ENCODE data around the gene AGAP1. TPM values are rescaled to one million over a fixed set of nuclear protein-coding genes. Genes with fewer than 3 reads are reported as not detected.

AGAP1 gene
- total and polyA plus RNA-seq, 4 donors: 2.0 to 8.5 (median 5.4) TPM

DNA sequence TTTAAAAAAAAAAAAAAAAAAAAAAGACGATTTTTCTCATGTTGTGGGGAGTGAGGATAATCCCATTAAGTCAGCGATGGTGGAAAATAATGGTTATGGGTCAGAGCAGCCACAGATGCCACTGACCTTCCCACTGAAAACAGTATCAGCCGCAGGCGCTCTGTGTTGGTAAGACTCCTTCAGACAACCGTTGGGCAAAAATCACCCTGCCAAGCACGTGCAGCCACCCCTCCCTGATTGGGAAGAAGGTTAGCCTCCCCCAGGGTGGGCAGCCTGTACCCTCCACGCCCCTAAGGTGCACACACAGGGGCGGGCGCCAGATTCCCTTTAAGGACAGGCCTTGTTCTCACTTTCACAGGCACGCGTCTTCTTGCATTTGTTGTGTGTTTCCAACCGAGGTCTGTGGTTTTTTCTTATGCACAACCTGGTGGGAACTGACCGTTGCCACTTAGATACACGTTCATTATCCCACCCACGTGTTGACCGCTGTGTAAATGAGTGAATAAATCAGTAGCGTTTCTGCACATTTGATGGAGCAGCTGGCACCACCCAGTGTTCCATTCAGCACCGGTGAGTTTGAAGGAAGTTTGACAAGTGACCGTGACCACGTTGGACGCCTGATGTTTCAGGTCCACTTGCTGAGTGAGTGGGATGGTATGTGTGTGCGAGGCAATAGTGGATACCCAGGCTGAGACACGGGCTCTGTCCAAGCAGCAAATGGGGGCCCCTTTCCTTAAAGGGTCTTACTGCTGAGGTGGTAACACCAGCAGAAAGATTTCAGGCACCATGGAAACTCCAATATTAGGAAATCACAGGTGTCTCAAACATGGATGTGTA lies 476.6 kb downstream of the AGAP1 start:
- H3K4me1 ChIP-seq (ENCODE audit: control insufficient read depth in 4 of 4, insufficient read depth in 4 of 4, low read length in 3 of 4): no peaks in the 10 kb centered on the region
- WGBS: 96% methylated on average over 23 of the region's 23 CpGs
- DNase-seq (ENCODE audit: low spot score): no peak
- H3K4me3 ChIP-seq (ENCODE audit: low read depth in 1 of 3, low read length in 3 of 3): no peak overlapping the region
- no peaks in the 10 kb centered on the region for H3K27me3 ChIP-seq (ENCODE audit: control insufficient read depth in 4 of 4, insufficient read depth in 4 of 4, low read length in 3 of 4)
- no peak overlapping the region for H3K9ac ChIP-seq (ENCODE audit: low read depth in 1 of 2, low read length in 2 of 2)
- H3K27ac ChIP-seq (ENCODE audit: low read depth in 1 of 2, low read length in 2 of 2): no peak overlapping the region
- H3K9me3 ChIP-seq (ENCODE audit: control insufficient read depth in 4 of 4, low read length in 3 of 4): no peaks in the 10 kb centered on the region
- TF ChIP-seq EGR1 (IDR thresholded peaks at IDR 0.05; ENCODE audit: low read depth in 2 of 2) (no peak), GABPA (IDR thresholded peaks at IDR 0.05 in 1 of 2, conservative IDR thresholded peaks at IDR 0.05 in 1 of 2) (no peak), YY1 (IDR thresholded peaks at IDR 0.05) (no peak), HNF4G (IDR thresholded peaks at IDR 0.05) (no peak), FOXA2 (IDR thresholded peaks at IDR 0.05) (no peak), CTCF (IDR thresholded peaks at IDR 0.05; ENCODE audit: low read depth, low read length, missing input control) (no peak), JUND (IDR thresholded peaks at IDR 0.05) (no peak)
- TF ChIP-seq, protein P1, sequence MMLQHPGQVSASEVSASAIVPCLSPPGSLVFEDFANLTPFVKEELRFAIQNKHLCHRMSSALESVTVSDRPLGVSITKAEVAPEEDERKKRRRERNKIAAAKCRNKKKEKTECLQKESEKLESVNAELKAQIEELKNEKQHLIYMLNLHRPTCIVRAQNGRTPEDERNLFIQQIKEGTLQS (IDR thresholded peaks at IDR 0.05): no peak
- TF ChIP-seq, protein P2, sequence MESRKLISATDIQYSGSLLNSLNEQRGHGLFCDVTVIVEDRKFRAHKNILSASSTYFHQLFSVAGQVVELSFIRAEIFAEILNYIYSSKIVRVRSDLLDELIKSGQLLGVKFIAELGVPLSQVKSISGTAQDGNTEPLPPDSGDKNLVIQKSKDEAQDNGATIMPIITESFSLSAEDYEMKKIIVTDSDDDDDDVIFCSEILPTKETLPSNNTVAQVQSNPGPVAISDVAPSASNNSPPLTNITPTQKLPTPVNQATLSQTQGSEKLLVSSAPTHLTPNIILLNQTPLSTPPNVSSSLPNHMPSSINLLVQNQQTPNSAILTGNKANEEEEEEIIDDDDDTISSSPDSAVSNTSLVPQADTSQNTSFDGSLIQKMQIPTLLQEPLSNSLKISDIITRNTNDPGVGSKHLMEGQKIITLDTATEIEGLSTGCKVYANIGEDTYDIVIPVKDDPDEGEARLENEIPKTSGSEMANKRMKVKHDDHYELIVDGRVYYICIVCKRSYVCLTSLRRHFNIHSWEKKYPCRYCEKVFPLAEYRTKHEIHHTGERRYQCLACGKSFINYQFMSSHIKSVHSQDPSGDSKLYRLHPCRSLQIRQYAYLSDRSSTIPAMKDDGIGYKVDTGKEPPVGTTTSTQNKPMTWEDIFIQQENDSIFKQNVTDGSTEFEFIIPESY (IDR thresholded peaks at IDR 0.05): no peak
- TF ChIP-seq, protein P3, sequence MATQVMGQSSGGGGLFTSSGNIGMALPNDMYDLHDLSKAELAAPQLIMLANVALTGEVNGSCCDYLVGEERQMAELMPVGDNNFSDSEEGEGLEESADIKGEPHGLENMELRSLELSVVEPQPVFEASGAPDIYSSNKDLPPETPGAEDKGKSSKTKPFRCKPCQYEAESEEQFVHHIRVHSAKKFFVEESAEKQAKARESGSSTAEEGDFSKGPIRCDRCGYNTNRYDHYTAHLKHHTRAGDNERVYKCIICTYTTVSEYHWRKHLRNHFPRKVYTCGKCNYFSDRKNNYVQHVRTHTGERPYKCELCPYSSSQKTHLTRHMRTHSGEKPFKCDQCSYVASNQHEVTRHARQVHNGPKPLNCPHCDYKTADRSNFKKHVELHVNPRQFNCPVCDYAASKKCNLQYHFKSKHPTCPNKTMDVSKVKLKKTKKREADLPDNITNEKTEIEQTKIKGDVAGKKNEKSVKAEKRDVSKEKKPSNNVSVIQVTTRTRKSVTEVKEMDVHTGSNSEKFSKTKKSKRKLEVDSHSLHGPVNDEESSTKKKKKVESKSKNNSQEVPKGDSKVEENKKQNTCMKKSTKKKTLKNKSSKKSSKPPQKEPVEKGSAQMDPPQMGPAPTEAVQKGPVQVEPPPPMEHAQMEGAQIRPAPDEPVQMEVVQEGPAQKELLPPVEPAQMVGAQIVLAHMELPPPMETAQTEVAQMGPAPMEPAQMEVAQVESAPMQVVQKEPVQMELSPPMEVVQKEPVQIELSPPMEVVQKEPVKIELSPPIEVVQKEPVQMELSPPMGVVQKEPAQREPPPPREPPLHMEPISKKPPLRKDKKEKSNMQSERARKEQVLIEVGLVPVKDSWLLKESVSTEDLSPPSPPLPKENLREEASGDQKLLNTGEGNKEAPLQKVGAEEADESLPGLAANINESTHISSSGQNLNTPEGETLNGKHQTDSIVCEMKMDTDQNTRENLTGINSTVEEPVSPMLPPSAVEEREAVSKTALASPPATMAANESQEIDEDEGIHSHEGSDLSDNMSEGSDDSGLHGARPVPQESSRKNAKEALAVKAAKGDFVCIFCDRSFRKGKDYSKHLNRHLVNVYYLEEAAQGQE (IDR thresholded peaks at IDR 0.05): no peak
- H3K36me3 ChIP-seq (ENCODE audit: control insufficient read depth in 4 of 4, insufficient read depth in 3 of 4, low read depth in 1 of 4, low read length in 3 of 4): peaks cover 1 to 11% (median 4%) of the 10 kb centered on the region in 4 donors

GRCh38 chr2:235976516-235976915 lies 482.7 kb downstream of the AGAP1 start:
- DNase-seq (ENCODE audit: low spot score): no peak
- H3K9ac ChIP-seq (ENCODE audit: low read depth in 1 of 2, low read length in 2 of 2): no peak overlapping the region
- H3K36me3 ChIP-seq (ENCODE audit: control insufficient read depth in 4 of 4, insufficient read depth in 3 of 4, low read depth in 1 of 4, low read length in 3 of 4): peaks cover 0 to 5% (median 3%) of the 10 kb centered on the region in 4 donors

More at GRCh38 chr2:235976516-235976915, 482.7 kb downstream of the AGAP1 start:
- no peak overlapping the region for H3K27ac ChIP-seq (ENCODE audit: low read depth in 1 of 2, low read length in 2 of 2)
- no peak overlapping the region for H3K4me3 ChIP-seq (ENCODE audit: low read depth in 1 of 3, low read length in 3 of 3)
- H3K9me3 ChIP-seq (ENCODE audit: control insufficient read depth in 4 of 4, low read length in 3 of 4): no peaks in the 10 kb centered on the region
- no peaks in the 10 kb centered on the region for H3K27me3 ChIP-seq (ENCODE audit: control insufficient read depth in 4 of 4, insufficient read depth in 4 of 4, low read length in 3 of 4)
- H3K4me1 ChIP-seq (ENCODE audit: control insufficient read depth in 4 of 4, insufficient read depth in 4 of 4, low read length in 3 of 4): no peaks in the 10 kb centered on the region
- TF ChIP-seq, protein P1 (IDR thresholded peaks at IDR 0.05): no peak
- TF ChIP-seq RAD21 (IDR thresholded peaks at IDR 0.05) (no peak), RXRA (IDR thresholded peaks at IDR 0.05) (no peak), HNF4A (conservative IDR thresholded peaks at IDR 0.05) (no peak), GABPA (IDR thresholded peaks at IDR 0.05 in 1 of 2, conservative IDR thresholded peaks at IDR 0.05 in 1 of 2) (no peak), YY1 (IDR thresholded peaks at IDR 0.05) (no peak), HNF4G (IDR thresholded peaks at IDR 0.05) (no peak), TAF1 (conservative IDR thresholded peaks at IDR 0.05) (no peak), FOXA2 (IDR thresholded peaks at IDR 0.05) (no peak), JUND (IDR thresholded peaks at IDR 0.05) (no peak), SP1 (IDR thresholded peaks at IDR 0.05) (no peak)
- TF ChIP-seq, protein P4, sequence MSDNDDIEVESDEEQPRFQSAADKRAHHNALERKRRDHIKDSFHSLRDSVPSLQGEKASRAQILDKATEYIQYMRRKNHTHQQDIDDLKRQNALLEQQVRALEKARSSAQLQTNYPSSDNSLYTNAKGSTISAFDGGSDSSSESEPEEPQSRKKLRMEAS (IDR thresholded peaks at IDR 0.05): no peak
- TF ChIP-seq, protein P3 (IDR thresholded peaks at IDR 0.05): no peak
- 95% methylated on average over 6 of the region's 6 CpGs for WGBS

Data from liver (tissue), 9 donors.